GM18517 (cell line): ENCODE data around the gene TCERG1L.
"Not testable (repeated sequence)": the region's sequence is repeated elsewhere in the genome, so short reads cannot be mapped to it uniquely, and the experiment has no call there.

ENCODE experiments used
- ATAC-seq: cut with Tn5 transposase; IDR thresholded peaks from one replicate; pipeline ENCODE4 v1.9.1; 2021; ENCODE audit warnings: mild to moderate bottlenecking, moderate library complexity; ENCODE audit not compliant: unreplicated experiment

TCERG1L gene

GRCh38 chr10:131113709-131114291 is 197.7 kb downstream of the TCERG1L start:
- ATAC-seq: no peak

- ATAC-seq: no peak
These were observed 198.4 kb downstream of the TCERG1L start for GRCh38 chr10:131113165-131113564.

- no peak for ATAC-seq
These were observed 198.8 kb downstream of the TCERG1L start for GRCh38 chr10:131112691-131113090.

GRCh38 chr10:131111471-131112080 is 199.9 kb downstream of the TCERG1L start:
- ATAC-seq: no peak

- ATAC-seq: no peak
These were observed 200.5 kb downstream of the TCERG1L start for GRCh38 chr10:131111007-131111406.

- no peak for ATAC-seq
These were observed 201.2 kb downstream of the TCERG1L start for GRCh38 chr10:131110241-131110783.

GRCh38 chr10:131109726-131110125 is 201.8 kb downstream of the TCERG1L start:
- no peak for ATAC-seq

- ATAC-seq: no peak
These were observed 202.2 kb downstream of the TCERG1L start for GRCh38 chr10:131109291-131109690.

- no peak for ATAC-seq
These were observed 203.6 kb downstream of the TCERG1L start for GRCh38 chr10:131107970-131108369.

GRCh38 chr10:131102676-131103075 is 208.8 kb downstream of the TCERG1L start:
- ATAC-seq: no peak

- ATAC-seq: no peak
These were observed 209.4 kb downstream of the TCERG1L start for GRCh38 chr10:131102147-131102546.

- not testable (repeated sequence) for ATAC-seq
These were observed 210.8 kb downstream of the TCERG1L start for GRCh38 chr10:131100418-131101410.

GRCh38 chr10:131099028-131099726 is 212.3 kb downstream of the TCERG1L start:
- ATAC-seq: no peak

- no peak for ATAC-seq
These were observed 213.0 kb downstream of the TCERG1L start for GRCh38 chr10:131098416-131098952.

- ATAC-seq: no peak
These were observed 215.5 kb downstream of the TCERG1L start for GRCh38 chr10:131096031-131096430.

GRCh38 chr10:131095313-131095580 is 216.3 kb downstream of the TCERG1L start:
- ATAC-seq: no peak

GRCh38 chr10:131094527-131095312 is 216.8 kb downstream of the TCERG1L start:
- ATAC-seq: no peak

GRCh38 chr10:131093795-131094366 is 217.6 kb downstream of the TCERG1L start:
- no peak for ATAC-seq

- no peak for ATAC-seq
These were observed 218.2 kb downstream of the TCERG1L start for GRCh38 chr10:131093346-131093745.

GRCh38 chr10:131092876-131093275 is 218.6 kb downstream of the TCERG1L start:
- ATAC-seq: no peak
